Skin epidermis (tissue), 12 donors: ENCODE data around the gene THAP3.
"Not testable (repeated sequence)": the region's sequence is repeated elsewhere in the genome, so short reads cannot be mapped to it uniquely, and the experiment has no call there.

Source experiments
- H3K27ac ChIP-seq, 21 experiments: fragments of 200-600 bp; sonication (generic) in 11 of 21; one replicate each; pipeline ENCODE4 v1.5.0; 2020; ENCODE audit warnings: mild to moderate bottlenecking in 3 of 21, inconsistent platforms in 2 of 21, moderate library complexity in 2 of 21
- H3K4me3 ChIP-seq, 7 experiments: fragments of 200-600 bp; sonication (generic) in 2 of 7; one replicate each; pipeline ENCODE4 v1.5.0; 2020; ENCODE audit warnings: inconsistent platforms in 2 of 7, mild to moderate bottlenecking in 2 of 7, moderate library complexity in 1 of 7

THAP3 gene

DNA sequence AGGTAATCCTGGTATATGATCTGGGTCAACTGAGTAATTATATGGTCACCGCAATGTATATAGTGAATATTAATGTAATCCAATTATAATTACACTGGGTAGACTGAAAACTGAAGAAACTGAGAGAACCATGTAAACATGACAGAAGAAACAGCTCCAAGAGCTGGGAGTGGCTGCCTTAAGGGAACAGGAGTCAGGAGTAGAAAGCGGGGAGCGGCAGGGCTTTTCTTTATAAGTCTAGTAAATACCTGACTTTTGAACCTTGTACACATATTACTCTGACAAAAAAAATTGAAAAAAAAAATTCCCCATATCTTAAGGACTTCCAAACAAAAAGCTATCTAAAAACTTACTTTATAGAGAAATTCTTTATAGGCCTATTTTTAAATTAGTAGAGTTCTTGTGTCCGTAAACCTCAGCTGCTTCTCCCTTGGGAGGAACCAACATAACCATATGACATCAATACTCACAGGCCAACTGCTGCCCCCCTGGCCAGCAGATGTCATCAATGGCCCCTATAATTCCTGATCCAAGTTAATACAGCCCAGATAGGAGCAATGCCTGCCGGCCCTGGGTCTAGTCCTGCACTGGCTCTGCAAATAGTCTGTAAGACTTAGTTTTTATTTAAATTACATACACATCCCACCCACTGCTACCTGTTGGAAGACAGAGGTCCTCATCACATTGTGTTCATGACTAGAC is 33.8 kb downstream of the THAP3 start:
- no peak overlapping the region for H3K4me3 ChIP-seq
- no peak overlapping the region for H3K27ac ChIP-seq

GRCh38 chr1:6660415-6661049 is 35.9 kb downstream of the THAP3 start:
- no peak overlapping the region for H3K27ac ChIP-seq
- H3K4me3 ChIP-seq, result no peak overlapping the region

DNA sequence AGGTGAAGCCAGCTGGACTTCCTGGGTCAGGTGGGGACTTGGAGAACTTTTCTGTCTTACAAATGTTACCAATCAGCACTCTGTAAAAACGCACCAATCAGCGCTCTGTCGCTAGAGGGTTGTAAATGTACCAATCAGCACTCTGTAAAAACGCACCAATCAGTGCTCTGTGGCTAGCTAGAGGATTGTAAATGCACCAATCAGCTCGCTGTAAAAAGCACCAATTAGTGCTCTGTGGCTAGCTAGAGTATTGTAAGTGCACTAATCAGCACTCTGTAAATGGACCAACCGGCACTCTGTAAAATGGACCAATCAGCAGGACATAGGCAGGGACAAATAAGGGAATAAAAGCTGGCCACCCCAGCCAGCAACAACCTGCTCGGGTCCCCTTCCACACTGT is 37.8 kb downstream of the THAP3 start:
- not testable (repeated sequence) for H3K27ac ChIP-seq, H3K4me3 ChIP-seq

DNA sequence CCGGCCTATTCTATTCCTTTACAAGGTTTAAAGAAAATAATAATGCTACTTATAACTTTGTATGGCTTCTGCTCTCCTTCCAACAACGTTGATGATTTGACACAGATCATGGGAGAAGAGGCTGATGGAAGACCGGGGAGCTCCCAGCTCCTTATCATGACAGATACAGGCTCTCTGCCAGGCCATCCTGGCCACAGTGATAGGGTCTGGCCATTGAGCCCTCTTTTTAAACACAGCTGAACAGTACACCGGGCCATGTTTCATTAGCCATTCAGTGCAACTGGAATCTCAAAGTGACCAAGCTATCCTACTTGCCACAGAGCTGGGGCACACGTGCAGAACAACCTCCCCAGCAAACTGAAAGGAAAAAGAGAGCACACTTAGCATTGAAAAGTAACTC is 42.0 kb downstream of the THAP3 start:
- Histone ChIP-seq H3K27ac (no peak overlapping the region), H3K4me3 (no peak overlapping the region)

GRCh38 chr1:6667139-6667538 is 42.5 kb downstream of the THAP3 start:
- Histone ChIP-seq H3K4me3 (no peak overlapping the region), H3K27ac (no peak overlapping the region)

DNA sequence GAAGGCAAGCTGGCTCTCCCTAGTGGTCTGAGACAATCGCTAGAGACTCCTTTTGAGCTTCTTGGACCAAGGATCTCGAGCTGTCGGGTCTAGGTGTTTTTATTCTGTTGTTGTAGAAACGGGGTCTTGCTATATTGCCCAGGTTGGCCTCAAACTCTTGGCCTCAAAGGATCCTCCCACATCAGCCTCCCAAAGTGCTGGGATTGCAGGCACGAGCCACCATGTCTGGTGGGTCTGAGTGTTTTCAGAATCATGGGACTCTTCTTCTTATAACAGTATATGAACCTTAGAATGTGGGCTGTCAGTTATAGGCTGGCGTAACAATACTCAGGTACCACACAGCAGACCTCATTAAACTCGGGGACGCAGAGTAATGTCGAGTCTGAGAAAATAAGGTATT is 43.8 kb downstream of the THAP3 start:
- no peak overlapping the region for H3K4me3 ChIP-seq
- H3K27ac ChIP-seq, result no peak overlapping the region

DNA sequence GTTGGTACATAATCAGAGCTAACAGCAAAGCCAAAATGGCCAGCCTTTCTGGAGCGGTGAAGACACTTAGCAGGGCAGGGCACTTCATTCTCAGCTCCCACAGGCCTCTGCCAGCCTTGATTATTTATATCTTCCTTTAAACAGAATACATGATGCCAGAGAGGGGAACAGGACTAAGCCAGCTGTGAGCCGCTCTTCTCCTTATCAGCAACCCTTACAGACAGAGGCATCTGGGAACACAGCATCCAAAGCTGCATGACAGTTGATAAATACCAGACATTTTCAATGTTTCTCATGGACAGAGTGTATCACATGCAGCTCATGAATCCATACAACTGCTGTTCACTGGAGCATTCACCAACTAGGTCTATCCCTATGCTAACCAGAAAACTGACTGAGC is 47.9 kb downstream of the THAP3 start:
- no peak overlapping the region for H3K4me3 ChIP-seq
- H3K27ac ChIP-seq, result no peak overlapping the region

- no peak overlapping the region for H3K4me3 ChIP-seq
Measured at GRCh38 chr1:6673816-6674398, 49.2 kb downstream of the THAP3 start.

GRCh38 chr1:6674771-6675170 is 50.1 kb downstream of the THAP3 start:
- H3K27ac ChIP-seq, result no peak overlapping the region
- H3K4me3 ChIP-seq, result no peak overlapping the region

More at GRCh38 chr1:6673816-6674398, 49.2 kb downstream of the THAP3 start:
- no peak overlapping the region for H3K27ac ChIP-seq

- Histone ChIP-seq H3K27ac (no peak overlapping the region), H3K4me3 (no peak overlapping the region)
Measured at GRCh38 chr1:6675941-6676340, 51.3 kb downstream of the THAP3 start.
